GM19463 (cell line): ENCODE measurements around the gene C1QA.

Source experiments
- ATAC-seq: cut with Tn5 transposase; IDR thresholded peaks from one replicate; pipeline ENCODE4 v1.9.1; 2021; ENCODE audit warnings: mild to moderate bottlenecking, moderate library complexity; ENCODE audit not compliant: unreplicated experiment

The C1QA gene, protein sequence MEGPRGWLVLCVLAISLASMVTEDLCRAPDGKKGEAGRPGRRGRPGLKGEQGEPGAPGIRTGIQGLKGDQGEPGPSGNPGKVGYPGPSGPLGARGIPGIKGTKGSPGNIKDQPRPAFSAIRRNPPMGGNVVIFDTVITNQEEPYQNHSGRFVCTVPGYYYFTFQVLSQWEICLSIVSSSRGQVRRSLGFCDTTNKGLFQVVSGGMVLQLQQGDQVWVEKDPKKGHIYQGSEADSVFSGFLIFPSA

DNA sequence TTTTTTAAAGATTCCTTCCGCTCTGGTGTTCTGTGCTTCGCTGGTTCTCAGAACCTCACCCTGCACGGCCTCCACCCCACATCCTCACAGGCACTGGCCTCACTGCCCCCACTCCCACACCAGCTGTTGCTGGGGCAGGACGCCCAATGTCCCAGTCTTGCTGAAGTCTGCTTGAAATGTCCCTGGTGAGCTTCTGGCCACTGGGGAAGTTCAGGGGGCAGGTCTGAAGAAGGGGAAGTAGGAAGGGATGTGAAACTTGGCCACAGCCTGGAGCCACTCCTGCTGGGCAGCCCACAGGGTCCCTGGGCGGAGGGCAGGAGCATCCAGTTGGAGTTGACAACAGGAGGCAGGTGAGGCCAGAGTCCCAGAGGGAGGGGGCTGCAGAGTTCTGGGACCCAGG is at the start of gene C1QA:
Gene C1QA (plus strand): TSS at position 276 of the 400 bp plus-strand sequence. CDS start 989 bp downstream, outside the sequence.
- ATAC-seq, result no peak

DNA sequence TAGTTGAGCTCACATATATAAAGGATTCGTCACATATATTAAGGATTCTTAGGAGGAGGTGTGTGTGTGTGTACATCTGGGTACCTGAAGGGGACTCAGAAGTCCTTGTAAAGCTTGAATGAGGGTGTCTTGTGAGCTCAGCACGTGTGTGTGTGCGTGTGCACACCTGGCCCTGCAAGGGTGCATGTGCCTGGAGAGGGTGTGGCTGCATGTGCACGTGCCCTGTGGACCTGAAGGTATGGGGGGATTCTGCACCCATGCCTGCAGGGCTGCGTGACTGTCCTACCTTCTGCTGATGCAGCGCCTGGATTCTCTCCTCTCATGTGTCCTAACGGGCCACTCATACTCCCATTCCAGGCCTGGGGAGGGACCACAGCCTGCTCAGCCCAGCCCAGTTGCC is 49.2 kb upstream of the C1QA start:
- ATAC-seq, result no peak

DNA sequence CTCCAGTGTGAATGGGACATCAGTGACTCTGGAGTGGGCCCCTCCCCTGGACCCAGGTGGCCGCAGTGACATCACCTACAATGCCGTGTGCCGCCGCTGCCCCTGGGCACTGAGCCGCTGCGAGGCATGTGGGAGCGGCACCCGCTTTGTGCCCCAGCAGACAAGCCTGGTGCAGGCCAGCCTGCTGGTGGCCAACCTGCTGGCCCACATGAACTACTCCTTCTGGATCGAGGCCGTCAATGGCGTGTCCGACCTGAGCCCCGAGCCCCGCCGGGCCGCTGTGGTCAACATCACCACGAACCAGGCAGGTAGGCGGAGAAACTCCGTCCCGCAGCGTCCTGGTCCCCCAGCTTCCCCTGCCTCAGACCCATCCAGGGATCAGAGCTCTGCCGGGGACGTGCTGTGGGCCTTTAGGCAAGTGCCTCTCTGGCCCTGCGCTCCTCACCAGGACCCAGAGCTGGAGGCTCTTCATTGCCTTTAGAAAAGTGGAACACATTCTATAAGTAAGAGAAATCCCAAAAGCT is 47.5 kb upstream of the C1QA start:
- ATAC-seq, result no peak

DNA sequence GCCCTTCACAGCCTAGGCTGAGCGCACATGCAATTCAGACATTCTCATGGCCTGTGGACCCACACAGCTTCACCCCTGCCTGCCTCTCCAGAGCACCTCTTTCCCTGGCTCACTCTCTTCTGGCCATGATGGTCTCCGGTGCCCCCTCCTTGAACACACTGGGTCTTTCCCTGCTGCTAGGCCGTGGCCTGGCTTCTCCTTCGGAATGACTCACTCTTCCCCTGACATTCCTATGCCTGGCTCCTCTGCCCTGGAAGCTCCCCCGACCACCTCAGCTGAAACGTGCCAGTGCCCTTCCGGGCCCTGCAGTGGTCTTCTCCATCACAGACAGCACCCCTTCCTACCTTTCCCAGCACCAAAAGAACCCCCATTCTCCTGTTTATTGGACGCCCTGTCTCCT is 44.9 kb upstream of the C1QA start:
- no peak for ATAC-seq

DNA sequence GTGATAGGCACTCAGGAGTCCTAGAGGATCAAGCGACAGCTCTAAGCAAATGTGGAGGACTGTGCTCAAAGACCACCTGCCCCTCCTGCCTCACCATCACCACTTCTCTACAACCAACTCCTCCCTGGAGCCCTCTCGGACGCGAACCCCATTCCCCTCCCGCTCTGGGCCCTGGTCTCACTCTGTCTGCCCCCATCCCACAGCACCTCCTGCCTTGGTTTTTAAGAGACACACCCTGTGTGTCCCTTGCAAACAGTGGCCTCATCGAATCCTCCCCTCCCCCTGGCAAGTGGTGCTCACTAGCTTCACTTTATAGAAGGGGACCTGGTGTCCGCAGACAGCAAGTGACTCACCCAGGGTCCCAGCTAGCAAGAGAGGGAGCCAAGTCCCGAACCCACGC is 44.4 kb upstream of the C1QA start:
- ATAC-seq, result no peak

DNA sequence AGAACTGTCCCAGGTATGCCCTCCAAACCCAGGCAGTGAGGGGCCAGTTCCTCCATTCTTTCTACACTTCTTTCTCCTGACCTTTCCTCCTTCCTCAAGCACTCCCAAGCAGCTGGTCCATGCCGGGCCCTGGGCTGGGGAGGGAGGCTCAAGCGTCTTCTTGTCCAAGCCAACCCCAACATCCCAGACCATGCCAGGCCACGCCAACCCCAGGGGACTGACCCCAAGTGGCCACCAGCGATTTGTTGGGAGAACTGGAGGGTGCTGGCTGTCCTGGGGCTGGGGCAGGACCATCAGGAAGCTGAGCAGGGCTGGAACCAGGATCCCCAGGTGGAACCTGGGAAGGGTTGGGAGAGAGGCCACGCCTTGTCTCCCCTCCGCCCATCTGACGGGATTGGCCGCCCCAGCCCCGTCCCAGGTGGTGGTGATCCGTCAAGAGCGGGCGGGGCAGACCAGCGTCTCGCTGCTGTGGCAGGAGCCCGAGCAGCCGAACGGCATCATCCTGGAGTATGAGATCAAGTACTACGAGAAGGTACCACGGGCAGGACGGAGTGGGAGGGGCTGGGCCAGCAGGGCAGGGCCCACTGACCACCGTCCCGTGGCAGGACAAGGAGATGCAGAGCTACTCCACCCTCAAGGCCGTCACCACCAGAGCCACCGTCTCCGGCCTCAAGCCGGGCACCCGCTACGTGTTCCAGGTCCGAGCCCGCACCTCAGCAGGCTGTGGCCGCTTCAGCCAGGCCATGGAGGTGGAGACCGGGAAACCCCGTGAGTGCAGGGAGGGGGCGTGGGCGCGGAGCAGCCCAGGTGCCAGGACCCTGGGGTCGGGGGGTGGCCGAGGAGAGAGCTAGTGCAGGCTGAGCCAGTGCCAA is 43.3 kb upstream of the C1QA start:
- ATAC-seq, result no peak

- ATAC-seq, result no peak
Measured at GRCh38 chr1:22594396-22594795, 42.0 kb upstream of the C1QA start.

DNA sequence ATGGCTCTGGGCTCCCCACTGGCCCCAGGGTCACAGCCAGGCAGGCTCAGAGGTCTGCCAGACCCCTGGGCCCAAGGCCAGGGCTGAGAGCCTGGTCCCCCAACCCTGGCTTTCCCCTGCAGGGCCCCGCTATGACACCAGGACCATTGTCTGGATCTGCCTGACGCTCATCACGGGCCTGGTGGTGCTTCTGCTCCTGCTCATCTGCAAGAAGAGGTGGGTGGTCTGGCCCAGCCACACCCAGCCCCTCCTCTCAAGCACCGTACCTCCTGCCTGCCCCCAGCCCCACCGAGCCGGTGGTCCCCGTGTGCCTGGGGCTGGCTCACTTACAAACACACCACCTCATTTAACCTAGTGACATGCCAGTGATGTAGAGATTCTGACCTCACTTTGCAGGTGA is 41.3 kb upstream of the C1QA start:
- ATAC-seq, result no peak

- ATAC-seq, result no peak
Measured at GRCh38 chr1:22597301-22597965, 39.0 kb upstream of the C1QA start.

- ATAC-seq, result no peak
Measured at GRCh38 chr1:22597996-22598395, 38.4 kb upstream of the C1QA start.

DNA sequence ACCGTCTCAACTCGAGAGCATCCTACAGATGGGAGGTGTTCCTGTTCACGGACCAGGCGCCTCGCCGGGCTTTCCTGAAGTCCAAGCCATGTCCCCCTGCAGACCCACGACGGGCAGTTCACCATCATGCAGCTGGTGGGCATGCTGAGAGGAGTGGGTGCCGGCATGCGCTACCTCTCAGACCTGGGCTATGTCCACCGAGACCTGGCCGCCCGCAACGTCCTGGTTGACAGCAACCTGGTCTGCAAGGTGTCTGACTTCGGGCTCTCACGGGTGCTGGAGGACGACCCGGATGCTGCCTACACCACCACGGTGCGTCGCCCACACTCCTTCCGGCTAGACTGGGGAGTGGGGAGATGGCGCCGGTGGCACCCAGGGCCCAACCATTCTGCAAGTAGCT is 37.7 kb upstream of the C1QA start:
- ATAC-seq, result no peak

GRCh38 chr1:22600071-22600816 is 36.2 kb upstream of the C1QA start:
- no peak for ATAC-seq

DNA sequence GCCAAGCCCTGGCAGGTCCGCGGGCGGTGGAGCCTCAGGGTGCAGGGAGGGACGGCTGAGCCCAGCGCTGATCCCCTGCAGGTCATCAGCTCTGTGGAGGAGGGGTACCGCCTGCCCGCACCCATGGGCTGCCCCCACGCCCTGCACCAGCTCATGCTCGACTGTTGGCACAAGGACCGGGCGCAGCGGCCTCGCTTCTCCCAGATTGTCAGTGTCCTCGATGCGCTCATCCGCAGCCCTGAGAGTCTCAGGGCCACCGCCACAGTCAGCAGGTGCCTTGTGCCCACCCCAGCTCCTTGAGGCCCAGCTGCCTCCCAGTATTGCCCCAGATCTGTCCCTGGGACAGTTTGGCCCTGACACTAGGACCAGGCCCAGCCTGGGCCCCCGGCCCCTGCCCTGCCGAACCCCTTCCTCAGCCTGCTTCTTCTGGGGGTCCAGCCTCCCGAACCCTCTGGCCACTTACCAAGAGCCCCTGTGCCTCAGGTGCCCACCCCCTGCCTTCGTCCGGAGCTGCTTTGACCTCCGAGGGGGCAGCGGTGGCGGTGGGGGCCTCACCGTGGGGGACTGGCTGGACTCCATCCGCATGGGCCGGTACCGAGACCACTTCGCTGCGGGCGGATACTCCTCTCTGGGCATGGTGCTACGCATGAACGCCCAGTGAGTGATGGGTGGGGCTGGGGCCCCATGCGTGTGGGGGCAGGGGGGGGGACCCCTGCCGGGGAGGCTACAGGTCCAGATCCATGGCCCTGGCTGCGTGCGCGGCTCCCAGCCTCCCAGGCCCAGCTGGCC is 35.4 kb upstream of the C1QA start:
- ATAC-seq, result no peak

DNA sequence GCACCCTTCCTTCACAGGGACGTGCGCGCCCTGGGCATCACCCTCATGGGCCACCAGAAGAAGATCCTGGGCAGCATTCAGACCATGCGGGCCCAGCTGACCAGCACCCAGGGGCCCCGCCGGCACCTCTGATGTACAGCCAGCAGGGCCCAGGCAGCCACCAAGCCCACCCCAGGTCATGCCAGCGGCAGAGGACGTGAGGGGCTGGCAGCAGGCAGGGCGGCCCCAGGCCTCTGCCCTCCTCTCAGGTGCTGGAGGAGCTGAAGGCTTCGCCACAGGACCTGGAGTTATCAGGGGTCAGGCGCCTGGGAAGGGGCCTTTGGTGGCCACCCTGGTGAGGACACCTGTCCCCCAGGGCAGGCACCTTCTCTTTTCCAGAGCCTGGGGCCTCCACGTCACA is 34.8 kb upstream of the C1QA start:
- ATAC-seq, result no peak

DNA sequence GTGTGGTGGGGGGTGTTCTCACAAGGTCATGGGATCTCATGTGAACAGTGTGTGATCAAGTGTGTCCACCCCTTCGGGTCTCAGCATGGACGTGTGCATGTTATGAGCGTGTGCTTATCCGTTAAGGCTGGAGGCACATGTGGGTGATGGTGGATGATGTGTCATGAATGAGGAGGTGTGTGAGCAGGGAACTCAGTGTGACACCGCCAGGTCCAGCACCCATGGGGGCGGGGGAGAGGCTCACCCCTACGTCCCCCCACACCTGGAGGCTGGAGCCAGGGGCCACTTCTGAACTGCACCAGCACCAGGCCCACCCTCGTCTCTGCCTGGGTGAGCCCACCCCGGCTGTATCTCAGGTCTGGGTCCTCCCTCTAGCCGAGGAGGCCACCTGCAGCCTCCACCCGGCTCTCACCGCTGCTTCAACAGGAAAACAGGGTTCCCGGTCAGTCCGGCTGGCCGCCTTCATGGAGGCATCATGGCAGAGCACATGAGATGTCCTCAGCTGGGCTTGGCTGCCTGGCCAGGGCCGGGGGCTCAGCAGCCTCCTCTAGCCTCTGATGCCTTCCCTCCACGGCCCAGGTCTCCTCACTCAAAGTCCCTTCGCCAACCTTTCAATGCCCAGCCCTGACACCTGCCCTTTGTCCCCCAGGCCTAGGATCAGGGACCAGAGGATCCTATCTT is 34.2 kb upstream of the C1QA start:
- ATAC-seq, result no peak

- no peak for ATAC-seq
Measured at GRCh38 chr1:22606161-22606560, 30.3 kb upstream of the C1QA start.

DNA sequence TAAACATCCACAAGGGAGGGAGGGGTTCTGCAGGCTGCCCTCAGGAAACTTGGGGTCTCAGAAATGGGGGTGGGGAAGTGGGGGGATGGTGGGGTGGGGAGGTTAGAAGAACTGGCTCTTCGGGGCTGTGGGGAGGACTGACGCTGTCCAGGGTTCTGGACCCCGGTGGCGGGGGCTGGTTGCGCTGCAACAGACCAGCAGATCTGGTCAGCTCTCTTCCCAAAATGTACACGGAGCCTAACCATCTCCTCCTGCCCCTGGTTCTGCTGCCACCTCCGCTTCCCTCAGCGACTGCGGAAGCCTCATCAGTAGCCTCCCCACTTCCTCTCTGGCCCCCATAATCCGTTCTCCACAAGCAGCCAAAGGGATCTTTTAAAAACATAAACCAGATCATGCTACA is 29.3 kb upstream of the C1QA start:
- ATAC-seq, result no peak

GRCh38 chr1:22608361-22608760 is 28.1 kb upstream of the C1QA start:
- ATAC-seq, result no peak

DNA sequence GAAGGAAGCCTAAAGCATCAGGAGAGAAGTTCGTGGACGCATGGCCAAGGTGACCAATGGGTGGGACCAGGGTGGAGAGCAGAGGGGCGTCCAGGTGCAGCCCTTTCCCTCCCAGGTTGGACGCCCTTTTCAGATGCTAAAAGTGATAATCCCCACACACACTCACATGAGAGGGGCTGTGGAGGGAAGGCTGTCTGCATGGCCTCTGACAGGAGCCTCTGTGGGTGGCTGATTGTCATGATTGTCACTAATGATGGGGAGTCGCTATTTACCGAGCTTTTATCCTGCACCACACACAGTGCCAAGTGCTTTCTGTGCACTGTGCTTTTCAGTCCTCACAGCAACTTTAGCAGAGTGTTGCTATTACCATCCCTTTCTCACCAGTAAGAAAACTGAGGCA is 27.1 kb upstream of the C1QA start:
- ATAC-seq, result no peak

- ATAC-seq, result no peak
Measured at GRCh38 chr1:22611530-22611947, 24.9 kb upstream of the C1QA start.
